ENCODE results near the gene PLAGL1. TPM values are rescaled to one million over a fixed set of nuclear protein-coding genes. Genes with fewer than 3 reads are reported as not detected.

The PLAGL1 gene
- total and polyA plus RNA-seq, 2 of the 13 experiments (the other 11 are each of a cell fraction or from before 2014, with no cell fraction given), result 0.60 to 2.3 TPM

DNA sequence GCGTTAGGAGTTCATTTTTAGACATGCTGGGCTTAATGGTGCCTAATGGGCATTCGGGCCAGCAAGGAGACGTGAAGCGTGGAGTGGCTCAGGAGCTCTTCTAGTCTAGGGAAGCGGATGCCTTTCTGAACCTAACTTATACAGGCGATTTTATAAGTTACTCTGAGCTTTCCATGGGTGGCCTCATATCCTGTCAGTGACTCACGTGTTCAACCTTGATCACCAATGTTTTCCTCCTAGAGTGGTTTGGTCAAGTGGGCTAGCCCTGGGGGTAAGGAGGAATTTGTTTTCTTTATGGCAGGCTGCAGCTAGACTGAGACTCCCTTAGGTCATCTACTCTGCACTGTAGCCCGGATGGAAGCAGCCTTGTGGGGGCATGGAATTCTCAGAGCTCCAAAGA is 52.1 kb downstream of the PLAGL1 start (continued):
- no peak for TF ChIP-seq GPBP1L1 (CRISPR knock-in tag; IDR thresholded peaks at IDR 0.05)
- no peak for TF ChIP-seq ZNF850 (CRISPR knock-in tag; conservative IDR thresholded peaks at IDR 0.05)
- no peak for TF ChIP-seq SP5 (CRISPR knock-in tag; IDR thresholded peaks at IDR 0.05; ENCODE audit: borderline replicate concordance, low read depth)

GRCh38 chr6:143953922-143954321 is 54.1 kb downstream of the PLAGL1 start:
- Histone ChIP-seq H3K36me3 (replicated peaks in 1 of 2; ENCODE audit: control insufficient read depth in 1 of 2, insufficient read depth in 2 of 2, low read length in 2 of 2) (no peaks in the 10 kb centered on the region), H3K4me1 (ENCODE audit: insufficient read depth, low read length) (peaks cover 16% of the 10 kb centered on the region), H2AFZ (ENCODE audit: low read length) (no peak overlapping the region), H4K20me1 (ENCODE audit: insufficient read depth, low read length) (no peaks in the 10 kb centered on the region), H3K27me3 (ENCODE audit: control insufficient read depth in 1 of 2, insufficient read depth in 2 of 2, low read length in 2 of 2) (no peaks in the 10 kb centered on the region), H3K9me3 (ENCODE audit: low read length) (no peaks in the 10 kb centered on the region), H3K27ac (ENCODE audit: extremely low read length, insufficient read depth, low read length) (no peak overlapping the region), H3K79me2 (ENCODE audit: insufficient read depth, low read length) (no peaks in the 10 kb centered on the region), H3K4me3 (replicated peaks in 1 of 3; ENCODE audit: insufficient read depth in 1 of 3, low read depth in 2 of 3, low read length in 3 of 3) (no peak overlapping the region), H3K9ac (ENCODE audit: insufficient read depth, low read depth, low read length) (no peak overlapping the region), H3K4me2 (ENCODE audit: low read depth, low read length) (no peak overlapping the region)
- POLR2A ChIA-PET, result no interaction called here
- FAIRE-seq (no peak), ATAC-seq (no peak), DNase-seq (ENCODE audit: low spot score) (no peak)
- no peak for TF ChIP-seq FOXP1 (IDR thresholded peaks at IDR 0.05)
- TF ChIP-seq FOXP1 (CRISPR knock-in tag; IDR thresholded peaks at IDR 0.05), result no peak
- TF ChIP-seq ZNF121 (CRISPR knock-in tag; IDR thresholded peaks at IDR 0.05), result no peak
- TF ChIP-seq ZNF589 (CRISPR knock-in tag; conservative IDR thresholded peaks at IDR 0.05), result no peak
- no peak for TF ChIP-seq NAIF1 (CRISPR knock-in tag; IDR thresholded peaks at IDR 0.05; ENCODE audit: borderline replicate concordance)
- TF ChIP-seq ZNF746 (CRISPR knock-in tag; IDR thresholded peaks at IDR 0.05), result no peak
- TF ChIP-seq TIGD3 (CRISPR knock-in tag; IDR thresholded peaks at IDR 0.05; ENCODE audit: borderline replicate concordance), result no peak
- TF ChIP-seq ZNF282 (IDR thresholded peaks at IDR 0.05; ENCODE audit: partially characterized antibody), result no peak
- no peak for TF ChIP-seq MNT (IDR thresholded peaks at IDR 0.05)
- 44% methylated on average over 4 of the region's 4 CpGs for WGBS (ENCODE audit: low lambda C conversion rate)
- CTCF ChIA-PET (ENCODE audit: low intra/inter-chr PET ratio, low total read pairs), result no interaction called here
- intact Hi-C loops (cut with micrococcal nuclease; ENCODE audit: unreplicated experiment), result no loop called here
- in situ Hi-C loops (cut with HindIII; ENCODE audit: extremely low pct_ligation_motif_present, low pct_unique_long_range_greater_than_20kb), result no loop called here
- BruUV-seq (replicated peaks), result no TSS peak
